Measurements from ENCODE around the gene CTTNBP2.
"Not testable (repeated sequence)": the region's sequence is repeated elsewhere in the genome, so short reads cannot be mapped to it uniquely, and the experiment has no call there.

The CTTNBP2 gene

GRCh38 chr7:117718116-117718835 lies 155.0 kb downstream of the CTTNBP2 start:
- no peaks in the 10 kb centered on the region for H3K36me3 ChIP-seq (replicated peaks)
- no peak for TF ChIP-seq CTCF (IDR thresholded peaks at IDR 0.05; ENCODE audit: low read depth, low read length, missing control alignments)

DNA sequence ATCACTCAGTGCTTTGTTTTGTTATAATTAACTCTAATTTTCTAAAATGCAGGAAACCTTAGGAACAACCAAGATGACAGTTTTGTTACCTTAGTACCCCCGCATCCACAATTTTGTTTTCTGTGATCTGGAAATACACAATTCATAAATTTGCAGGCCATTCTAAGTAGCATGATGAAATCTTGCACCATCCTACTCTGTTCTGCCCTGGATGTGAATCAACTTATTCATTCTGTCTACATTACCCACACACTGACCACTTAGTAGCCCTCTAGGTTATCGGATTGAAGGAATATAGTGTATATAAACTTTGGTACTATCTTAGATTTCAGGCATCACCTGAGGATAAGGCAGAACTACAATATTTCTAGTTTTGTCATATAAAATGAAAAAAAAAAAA lies 155.9 kb downstream of the CTTNBP2 start:
- no peak for TF ChIP-seq CTCF (IDR thresholded peaks at IDR 0.05; ENCODE audit: low read depth, low read length, missing control alignments)
- Histone ChIP-seq H3K4me3 (ENCODE audit: low read depth, low read length) (no peak overlapping the region), H3K36me3 (replicated peaks) (no peaks in the 10 kb centered on the region), H3K27ac (no peak overlapping the region), H3K27me3 (replicated peaks) (no peaks in the 10 kb centered on the region)
- no peak for DNase-seq
- in situ Hi-C loops (cut with HindIII; ENCODE audit: low pct_ligation_motif_present, low sequenced_read_pairs): no loop called here

More at GRCh38 chr7:117718116-117718835, 155.0 kb downstream of the CTTNBP2 start:
- H3K4me3 ChIP-seq (ENCODE audit: low read depth, low read length): no peak overlapping the region
- no peak for DNase-seq
- no peaks in the 10 kb centered on the region for H3K27me3 ChIP-seq (replicated peaks)
- in situ Hi-C loops (cut with HindIII; ENCODE audit: low pct_ligation_motif_present, low sequenced_read_pairs): no loop called here
- H3K27ac ChIP-seq: no peak overlapping the region

- no peak for DNase-seq
Observed at GRCh38 chr7:117716707-117717299, 156.4 kb downstream of the CTTNBP2 start.

DNA sequence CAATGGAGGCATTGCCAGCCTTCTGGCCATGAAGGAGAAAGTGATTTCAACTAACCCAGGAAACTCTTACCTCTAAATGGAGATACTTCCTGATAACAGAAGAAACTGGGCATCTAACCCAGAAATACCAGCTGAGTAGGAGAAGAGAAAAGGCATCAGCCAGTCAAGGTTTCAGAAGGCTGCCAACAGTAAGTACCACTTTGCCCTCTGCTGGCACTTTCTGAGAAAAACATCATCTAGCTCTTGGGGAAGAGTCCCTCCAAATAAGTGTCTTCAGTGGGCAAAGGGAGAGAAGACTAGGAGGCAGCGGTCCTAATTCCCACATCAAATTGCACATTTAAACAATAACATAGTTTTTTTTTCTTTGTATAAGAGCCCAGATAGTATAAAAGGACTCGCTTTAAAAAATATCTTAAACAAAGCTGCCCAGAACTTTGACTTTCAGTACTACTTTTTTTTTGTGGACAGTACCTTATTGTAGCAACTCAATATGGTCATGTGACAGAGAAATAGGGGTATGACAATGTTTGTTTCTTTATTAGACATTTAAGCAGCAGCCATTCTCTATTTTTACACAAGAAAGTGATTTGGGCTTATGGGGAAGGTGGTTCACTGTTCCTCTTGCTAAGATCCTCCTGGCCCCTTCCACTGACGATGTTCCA lies 157.3 kb downstream of the CTTNBP2 start:
- peak; percentile 54 for DNase-seq
- in situ Hi-C loops (cut with HindIII; ENCODE audit: low pct_ligation_motif_present, low sequenced_read_pairs): no loop called here
- peak; percentile 76 for TF ChIP-seq CTCF (IDR thresholded peaks at IDR 0.05; ENCODE audit: low read depth, low read length, missing control alignments)
- Histone ChIP-seq H3K36me3 (replicated peaks) (no peaks in the 10 kb centered on the region), H3K4me3 (ENCODE audit: low read depth, low read length) (no peak overlapping the region), H3K27ac (no peak overlapping the region), H3K27me3 (replicated peaks) (no peaks in the 10 kb centered on the region)

More at GRCh38 chr7:117716707-117717299, 156.4 kb downstream of the CTTNBP2 start:
- H3K27me3 ChIP-seq (replicated peaks): no peaks in the 10 kb centered on the region
- H3K36me3 ChIP-seq (replicated peaks): no peaks in the 10 kb centered on the region
- no peak overlapping the region for H3K27ac ChIP-seq
- no peak for TF ChIP-seq CTCF (IDR thresholded peaks at IDR 0.05; ENCODE audit: low read depth, low read length, missing control alignments)
- in situ Hi-C loops (cut with HindIII; ENCODE audit: low pct_ligation_motif_present, low sequenced_read_pairs): no loop called here
- H3K4me3 ChIP-seq (ENCODE audit: low read depth, low read length): no peak overlapping the region

- Histone ChIP-seq H3K36me3 (replicated peaks) (no peaks in the 10 kb centered on the region), H3K27me3 (replicated peaks) (no peaks in the 10 kb centered on the region), H3K4me3 (ENCODE audit: low read depth, low read length) (no peak overlapping the region), H3K27ac (no peak overlapping the region)
- DNase-seq: no peak
- no peak for TF ChIP-seq CTCF (IDR thresholded peaks at IDR 0.05; ENCODE audit: low read depth, low read length, missing control alignments)
- in situ Hi-C loops (cut with HindIII; ENCODE audit: low pct_ligation_motif_present, low sequenced_read_pairs): no loop called here
Observed at GRCh38 chr7:117711556-117711955, 161.7 kb downstream of the CTTNBP2 start.

GRCh38 chr7:117708173-117708572 lies 165.1 kb downstream of the CTTNBP2 start:
- H3K27me3 ChIP-seq (replicated peaks); DNase-seq; in situ Hi-C loops (cut with HindIII; ENCODE audit: low pct_ligation_motif_present, low sequenced_read_pairs); H3K4me3 ChIP-seq (ENCODE audit: low read depth, low read length); H3K27ac ChIP-seq; H3K36me3 ChIP-seq (replicated peaks): not testable (repeated sequence)

Data from brain microvascular endothelial cell (primary cell).